Activated CD8-positive, alpha-beta T cell treated with anti-CD3 and anti-CD28 coated beads, Interleukin-2, amount 10 ng/mL, durations not matched to agents 7 days and 5 days (primary cell): ENCODE results near the gene MAP1LC3B. TPM values are rescaled to one million over a fixed set of nuclear protein-coding genes. Genes with fewer than 3 reads are reported as not detected.

Experiments
- ATAC-seq: fragments of 150-1000 bp; cut with Tn5 transposase; one replicate; pipeline ENCODE4 v1.10.0; 2021; ENCODE audit warnings: moderate library complexity
- CTCF ChIA-PET: fragments of 350-600 bp; sonication (Branson Sonifier 250); formaldehyde crosslinking; loops from one replicate; lab custom pipeline; 2021; ENCODE audit warnings: antibody characterized with exemption; lab: Charles Lee
- POLR2A ChIA-PET: fragments of 350-600 bp; sonication (Branson Sonifier 250); formaldehyde crosslinking; loops from one replicate; lab custom pipeline; 2021; ENCODE audit warnings: antibody characterized with exemption; lab: Charles Lee
- DNase-seq: peaks from one replicate; pipeline ENCODE4 v3.0.0-alpha.2; 2020
- H3K27ac Mint-ChIP-seq: one replicate; pipeline ENCODE4 v1.8.0; 2021; ENCODE audit warnings: mild to moderate bottlenecking, mixed read lengths
- H3K27me3 Mint-ChIP-seq: one replicate; pipeline ENCODE4 v1.8.0; 2021; ENCODE audit warnings: low read depth, mixed read lengths
- H3K36me3 Mint-ChIP-seq: one replicate; pipeline ENCODE4 v1.8.0; 2021; ENCODE audit warnings: low read depth, mixed read lengths
- H3K4me1 Mint-ChIP-seq: one replicate; pipeline ENCODE4 v1.8.0; 2021; ENCODE audit warnings: low read depth, mixed read lengths
- H3K4me3 Mint-ChIP-seq: one replicate; pipeline ENCODE4 v1.8.0; 2021; ENCODE audit warnings: mild to moderate bottlenecking, mixed read lengths
- H3K9me3 Mint-ChIP-seq: one replicate; pipeline ENCODE4 v1.8.0; 2022; ENCODE audit warnings: mixed read lengths; ENCODE audit not compliant: insufficient read depth
- total RNA-seq, 2 experiments: library from RNA; stranded (reverse); gene quantifications; one replicate each; pipeline ENCODE4 v1.2.3, GENCODE V29; 2021

The MAP1LC3B gene
- 10 to 100 TPM; 40.2 to 45.3 TPM for total RNA-seq

DNA sequence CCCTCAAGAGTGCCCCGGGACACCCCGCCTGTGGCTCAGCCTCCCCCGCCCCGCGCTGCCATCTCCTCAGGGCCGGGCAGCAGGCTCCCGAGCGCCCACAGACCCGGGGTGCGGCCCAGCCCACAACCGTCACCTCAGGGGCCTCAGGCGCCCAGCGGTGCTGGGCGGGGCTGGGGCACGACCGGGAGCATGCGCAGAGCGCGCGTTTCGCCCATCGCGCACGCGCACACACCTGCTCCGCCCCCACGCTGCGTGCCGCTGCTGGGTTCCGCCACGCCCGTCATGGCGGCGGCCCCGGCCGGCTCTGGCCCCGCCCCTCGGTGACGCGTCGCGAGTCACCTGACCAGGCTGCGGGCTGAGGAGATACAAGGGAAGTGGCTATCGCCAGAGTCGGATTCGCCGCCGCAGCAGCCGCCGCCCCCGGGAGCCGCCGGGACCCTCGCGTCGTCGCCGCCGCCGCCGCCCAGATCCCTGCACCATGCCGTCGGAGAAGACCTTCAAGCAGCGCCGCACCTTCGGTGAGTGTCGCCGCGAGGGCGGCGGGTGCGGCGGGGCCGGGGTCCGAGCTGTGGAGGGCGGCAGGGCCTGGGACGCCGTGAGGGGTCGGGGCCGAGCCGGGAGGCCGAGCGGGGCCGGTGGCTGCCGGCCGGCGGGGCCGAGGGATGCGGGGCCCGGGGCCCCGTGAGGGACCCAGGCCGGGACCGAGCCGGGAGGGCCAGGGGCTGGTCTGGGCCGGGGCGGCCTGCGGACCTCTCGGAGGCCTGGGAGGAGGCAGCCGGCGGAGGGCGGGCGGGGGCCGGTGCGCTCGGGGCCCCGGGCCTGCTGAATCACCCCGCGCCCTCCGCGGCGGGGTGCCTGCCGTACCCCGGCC, at the start of gene MAP1LC3B:
MAP1LC3B (plus strand) TSS at position 387 of the 871 bp plus-strand sequence; CDS start at position 479, 92 bp downstream.
- POLR2A ChIA-PET, result interaction anchor here (1.2 to 3.6 kb wide), 3 partner anchors 9 to 387 kb away, joined by 3 to 37 read pairs (median 3); partner anchors contain the start of gene FBXO31
- peak; percentile 73 for ATAC-seq
- CTCF ChIA-PET, result interaction anchor here (0.6 to 3.0 kb wide), 4 partner anchors 8 to 244 kb away, joined by 3 to 26 read pairs (median 4); no protein-coding TSS in a partner anchor

DNA sequence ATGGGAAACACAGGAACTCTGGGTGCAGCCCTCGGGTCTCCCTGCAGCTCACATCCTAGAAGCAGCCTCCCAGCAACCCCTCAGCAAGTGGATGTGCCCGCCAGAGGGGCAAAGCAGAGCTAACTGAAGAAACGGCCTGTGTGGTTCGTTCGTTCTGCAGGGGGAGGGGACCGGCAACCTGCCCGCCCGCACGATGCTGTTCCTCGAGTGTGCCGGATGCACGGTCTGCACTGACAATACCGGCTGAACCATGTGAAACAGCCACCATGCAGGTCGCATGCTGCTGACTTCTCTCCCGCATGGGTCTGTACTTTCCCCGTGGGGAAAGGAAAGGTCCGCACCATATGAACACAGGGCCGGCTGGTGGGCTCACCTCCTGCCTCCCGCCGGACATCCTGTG, 49.6 kb upstream of the MAP1LC3B start:
- peaks cover 30% of the 10 kb centered on the region for H3K4me1 Mint-ChIP-seq
- ATAC-seq (no peak), DNase-seq (no peak)
- H3K27me3 Mint-ChIP-seq, result no peaks in the 10 kb centered on the region
- no peaks in the 10 kb centered on the region for H3K9me3 Mint-ChIP-seq
- CTCF ChIA-PET, result no interaction called here
- POLR2A ChIA-PET, result no interaction called here
- peaks cover 38% of the 10 kb centered on the region for H3K36me3 Mint-ChIP-seq
- H3K27ac Mint-ChIP-seq, result no peak overlapping the region
- H3K4me3 Mint-ChIP-seq, result no peak overlapping the region

More for the DNA sequence above, at the start of gene MAP1LC3B:
- Mint-ChIP-seq H3K4me1 (peaks cover 55% of the 10 kb centered on the region), H3K4me3 (peak within 1 kb of the TSS; percentile 84), H3K27ac (peak within 1 kb of the TSS; percentile 95), H3K27me3 (no peaks in the 10 kb centered on the region), H3K9me3 (no peaks in the 10 kb centered on the region), H3K36me3 (peaks cover 17% of the 10 kb centered on the region)
- peak; percentile 96 for DNase-seq

DNA sequence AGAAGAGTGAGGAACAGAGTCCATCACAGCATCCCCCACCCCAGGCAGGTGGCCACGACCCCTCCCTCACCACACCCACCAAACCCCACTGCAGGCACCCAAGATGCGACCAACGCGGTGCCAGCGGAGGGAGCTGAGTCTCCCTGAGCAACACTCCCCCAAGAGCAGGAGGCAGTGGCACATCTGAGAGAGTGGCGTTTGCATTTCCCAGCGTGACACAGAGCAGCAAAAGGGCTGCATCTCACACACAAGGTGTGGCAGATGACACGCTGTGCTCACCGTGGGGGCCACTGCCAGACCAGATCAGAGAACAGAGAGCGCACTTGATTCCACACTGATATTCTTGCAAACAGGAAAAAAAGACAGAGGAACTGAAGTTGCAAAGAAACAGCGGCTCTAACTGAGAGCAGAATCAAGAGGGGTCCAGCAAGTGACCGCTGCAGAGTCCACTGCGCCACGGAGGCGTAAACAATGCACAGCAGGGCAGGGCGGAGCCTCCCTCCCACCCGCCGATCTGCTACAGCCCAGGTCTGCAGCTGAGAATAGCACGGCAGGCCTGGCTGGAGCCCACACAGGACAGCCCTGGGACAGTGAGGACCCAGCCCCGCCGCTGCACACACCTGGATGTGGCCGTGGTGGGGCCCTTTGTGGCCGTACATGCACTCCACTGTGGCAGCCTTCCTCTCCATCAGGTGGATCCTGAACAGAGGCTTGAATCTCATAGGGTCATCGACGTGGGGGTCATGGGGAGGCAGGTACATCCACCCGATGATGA, 49.0 kb upstream of the MAP1LC3B start:
- no peaks in the 10 kb centered on the region for H3K9me3 Mint-ChIP-seq
- POLR2A ChIA-PET, result no interaction called here
- no peak overlapping the region for H3K27ac Mint-ChIP-seq
- no peak overlapping the region for H3K4me3 Mint-ChIP-seq
- ATAC-seq (no peak), DNase-seq (no peak)
- H3K36me3 Mint-ChIP-seq, result peaks cover 37% of the 10 kb centered on the region
- H3K27me3 Mint-ChIP-seq, result no peaks in the 10 kb centered on the region
- H3K4me1 Mint-ChIP-seq, result peaks cover 25% of the 10 kb centered on the region
- CTCF ChIA-PET, result interaction anchor here (1.1 kb wide), 1 partner anchor 45 kb away, joined by 3 read pairs; no protein-coding TSS in a partner anchor

DNA sequence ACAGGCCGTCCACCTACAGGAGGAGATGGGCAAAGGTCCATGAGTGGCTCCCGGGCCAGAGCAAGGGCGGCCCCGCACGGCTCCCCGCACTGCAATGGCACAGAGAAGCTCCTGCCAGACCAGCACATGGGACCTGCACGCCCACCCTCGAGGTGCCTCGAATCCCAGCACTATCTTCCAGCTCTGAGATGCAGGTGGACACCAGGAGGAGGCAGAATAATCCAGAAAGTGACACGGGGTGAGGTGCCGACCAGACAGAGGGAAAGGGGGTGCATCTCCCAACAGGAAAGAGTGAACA, 48.4 kb upstream of the MAP1LC3B start:
- ChIA-PET CTCF (interaction anchor here (1.1 kb wide), 1 partner anchor 45 kb away, joined by 3 read pairs; no protein-coding TSS in a partner anchor), POLR2A (no interaction called here)
- H3K36me3 Mint-ChIP-seq, result peaks cover 38% of the 10 kb centered on the region
- no peak overlapping the region for H3K27ac Mint-ChIP-seq
- H3K9me3 Mint-ChIP-seq, result no peaks in the 10 kb centered on the region
- peaks cover 25% of the 10 kb centered on the region for H3K4me1 Mint-ChIP-seq
- H3K27me3 Mint-ChIP-seq, result no peaks in the 10 kb centered on the region
- no peak for DNase-seq
- H3K4me3 Mint-ChIP-seq, result no peak overlapping the region
- no peak for ATAC-seq

DNA sequence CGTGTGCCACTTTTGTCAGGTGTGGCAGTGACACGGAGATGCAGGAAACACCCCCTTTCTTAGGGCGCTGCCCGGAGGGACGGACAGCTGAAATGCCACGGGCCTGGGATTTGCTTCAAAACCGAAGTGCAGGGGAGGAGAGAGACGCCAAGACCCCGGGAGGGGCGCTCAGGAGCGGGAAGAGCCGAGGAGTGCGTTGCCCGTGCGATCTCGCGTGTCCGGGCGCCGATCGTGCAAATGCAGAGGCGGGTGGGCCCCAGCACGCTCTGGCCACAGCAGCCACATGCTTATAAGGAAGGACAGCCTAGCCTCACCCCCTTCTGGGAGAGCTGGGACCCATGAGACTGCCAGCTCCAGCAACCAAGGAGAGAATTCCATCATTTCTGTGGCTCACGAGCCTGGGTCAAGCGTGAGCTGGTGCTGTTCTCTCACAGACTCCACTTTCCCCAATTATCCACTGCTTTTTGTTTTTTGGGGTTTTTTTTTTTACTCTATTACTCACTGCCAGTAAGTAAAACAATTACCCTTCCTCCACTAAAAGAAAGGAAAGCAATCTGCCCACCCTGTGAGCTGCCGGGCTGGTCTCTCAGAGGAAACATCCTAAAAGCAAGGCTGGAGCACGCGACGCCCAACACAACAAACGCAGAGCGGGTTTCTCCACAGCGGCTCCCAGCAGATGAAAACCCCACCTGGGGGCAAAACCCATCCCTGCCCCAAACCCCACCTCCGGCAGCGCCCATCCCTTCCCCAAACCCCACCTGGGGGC, 47.8 kb upstream of the MAP1LC3B start:
- ATAC-seq, result peak; percentile 12
- H3K4me1 Mint-ChIP-seq, result peaks cover 23% of the 10 kb centered on the region
- H3K9me3 Mint-ChIP-seq, result no peaks in the 10 kb centered on the region
- CTCF ChIA-PET, result interaction anchor here (1.1 to 1.2 kb wide), 2 partner anchors 44 to 50 kb away, joined by 3 read pairs; no protein-coding TSS in a partner anchor
- peak overlapping the region; percentile 49 for H3K4me3 Mint-ChIP-seq
- peak overlapping the region; percentile 66 for H3K27ac Mint-ChIP-seq
- peaks cover 35% of the 10 kb centered on the region for H3K36me3 Mint-ChIP-seq
- POLR2A ChIA-PET, result interaction anchor here (0.8 kb wide), 1 partner anchor 14 kb away, joined by 7 read pairs; no protein-coding TSS in a partner anchor
- no peaks in the 10 kb centered on the region for H3K27me3 Mint-ChIP-seq
- no peak for DNase-seq

DNA sequence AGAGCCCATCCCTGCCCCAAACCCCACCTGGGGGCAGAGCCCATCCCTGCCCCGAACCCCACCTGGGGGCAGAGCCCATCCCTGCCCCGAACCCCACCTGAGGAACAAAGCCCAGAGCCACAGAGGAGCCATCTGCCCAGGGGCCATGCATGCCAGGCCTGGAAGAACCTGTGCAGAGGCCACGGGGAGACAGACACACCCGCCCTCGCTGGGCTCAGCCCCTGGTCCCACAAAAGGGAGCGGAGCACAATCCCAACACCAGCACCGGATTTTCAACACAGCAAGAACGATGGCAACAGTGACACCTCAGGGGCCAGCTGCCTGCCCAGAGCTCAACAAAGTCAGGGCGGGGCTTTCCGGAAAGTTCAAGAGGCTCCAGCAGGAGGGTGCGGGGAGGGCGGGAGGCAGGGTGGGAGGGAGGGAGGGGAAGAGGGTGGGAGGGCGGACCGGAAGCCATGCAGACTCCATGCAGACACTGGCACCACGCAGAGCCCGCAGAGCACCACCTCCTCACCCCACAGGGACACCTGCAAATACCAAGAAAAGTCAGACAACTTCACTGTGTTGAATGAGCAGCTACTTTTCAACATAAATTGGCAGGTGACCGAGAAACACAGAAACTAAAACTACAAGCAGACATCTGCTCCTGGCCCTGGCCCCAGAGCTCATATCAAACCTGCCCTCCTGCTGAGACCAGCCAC, 47.1 kb upstream of the MAP1LC3B start:
- Mint-ChIP-seq H3K36me3 (peaks cover 31% of the 10 kb centered on the region), H3K4me1 (peaks cover 23% of the 10 kb centered on the region), H3K9me3 (no peaks in the 10 kb centered on the region), H3K27ac (peak overlapping the region; percentile 96), H3K27me3 (no peaks in the 10 kb centered on the region), H3K4me3 (peak overlapping the region; percentile 62)
- DNase-seq, result peak; percentile 76
- ChIA-PET CTCF (interaction anchor here (0.9 to 1.2 kb wide), 2 partner anchors 14 to 49 kb away, joined by 3 read pairs; no protein-coding TSS in a partner anchor), POLR2A (interaction anchor here (0.8 kb wide), 2 partner anchors 13 to 38 kb away, joined by 6 to 7 read pairs; partner anchors contain the start of gene FBXO31)
- ATAC-seq, result peak; percentile 81

DNA sequence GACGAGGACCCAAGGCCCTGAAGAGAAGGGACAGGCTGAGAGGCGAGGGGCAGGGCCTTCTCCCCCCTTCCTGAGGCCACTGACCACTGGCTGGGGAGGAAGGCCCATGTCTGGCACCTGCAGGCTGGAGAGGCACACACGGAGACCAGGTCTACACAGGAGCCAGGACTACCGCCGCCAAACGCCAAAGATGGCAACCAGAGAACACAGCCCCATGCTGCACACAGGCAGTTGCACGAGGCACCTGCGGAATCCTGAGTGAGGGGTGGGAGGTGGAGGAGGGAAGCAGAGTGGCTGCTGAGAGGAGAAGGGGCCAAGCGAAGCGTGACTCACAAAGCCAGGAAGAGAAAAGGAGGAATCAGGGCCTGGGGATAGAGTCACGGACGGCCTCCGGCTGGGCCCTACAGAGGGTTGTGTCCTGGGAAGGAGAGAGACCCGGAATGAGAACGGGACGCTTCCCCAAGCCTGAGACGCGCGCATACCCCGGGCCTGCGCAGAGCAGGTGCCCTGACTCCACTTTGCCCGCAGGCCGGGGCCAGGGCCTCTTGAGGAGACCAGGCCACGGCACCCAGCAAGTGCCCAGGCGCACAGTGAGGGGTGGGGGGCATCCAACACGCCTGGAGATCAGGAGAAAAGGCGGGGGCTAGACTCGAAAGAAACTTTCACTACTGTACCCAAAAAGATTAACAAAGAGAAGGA, 46.3 kb upstream of the MAP1LC3B start:
- peak overlapping the region; percentile 62 for H3K4me3 Mint-ChIP-seq
- H3K36me3 Mint-ChIP-seq, result peaks cover 30% of the 10 kb centered on the region
- POLR2A ChIA-PET, result interaction anchor here (0.8 kb wide), 1 partner anchor 38 kb away, joined by 6 read pairs; the partner anchor contains the start of gene FBXO31
- peaks cover 23% of the 10 kb centered on the region for H3K4me1 Mint-ChIP-seq
- H3K9me3 Mint-ChIP-seq, result no peaks in the 10 kb centered on the region
- H3K27me3 Mint-ChIP-seq, result no peaks in the 10 kb centered on the region
- ATAC-seq, result peak; percentile 12
- CTCF ChIA-PET, result interaction anchor here (0.9 to 1.2 kb wide), 2 partner anchors 13 to 48 kb away, joined by 3 read pairs; no protein-coding TSS in a partner anchor
- peak overlapping the region; percentile 96 for H3K27ac Mint-ChIP-seq
- DNase-seq, result no peak

DNA sequence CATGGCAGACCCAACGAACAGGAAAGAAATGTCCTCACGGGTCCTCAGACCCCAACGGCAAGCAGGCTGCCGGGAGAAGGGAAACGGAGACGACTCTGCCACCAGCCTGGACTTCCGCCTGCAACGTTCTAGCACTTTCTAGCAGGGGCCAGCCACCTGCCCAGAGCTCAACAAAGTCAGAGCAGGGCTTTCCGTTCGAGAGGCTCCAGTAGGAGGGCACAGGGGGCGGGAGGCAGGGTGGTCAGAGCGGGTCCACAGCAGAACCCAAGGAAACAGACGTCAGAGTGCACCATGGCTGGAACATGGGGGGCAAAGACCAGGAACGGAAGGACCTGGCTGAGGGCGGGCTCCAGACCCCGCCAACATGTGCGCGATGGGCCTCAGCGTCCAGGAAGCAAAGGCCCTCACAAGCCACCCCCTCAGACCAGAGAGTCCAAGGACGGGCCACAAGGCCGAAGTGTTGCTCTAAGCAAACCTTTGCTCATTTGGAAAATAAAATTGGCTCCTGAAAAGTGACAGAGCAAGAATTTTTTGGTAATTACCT, 45.5 kb upstream of the MAP1LC3B start:
- no peak for ATAC-seq
- Mint-ChIP-seq H3K9me3 (no peaks in the 10 kb centered on the region), H3K27ac (no peak overlapping the region), H3K4me1 (peaks cover 23% of the 10 kb centered on the region), H3K4me3 (no peak overlapping the region), H3K36me3 (peaks cover 24% of the 10 kb centered on the region), H3K27me3 (no peaks in the 10 kb centered on the region)
- no peak for DNase-seq
- ChIA-PET POLR2A (no interaction called here), CTCF (no interaction called here)

DNA sequence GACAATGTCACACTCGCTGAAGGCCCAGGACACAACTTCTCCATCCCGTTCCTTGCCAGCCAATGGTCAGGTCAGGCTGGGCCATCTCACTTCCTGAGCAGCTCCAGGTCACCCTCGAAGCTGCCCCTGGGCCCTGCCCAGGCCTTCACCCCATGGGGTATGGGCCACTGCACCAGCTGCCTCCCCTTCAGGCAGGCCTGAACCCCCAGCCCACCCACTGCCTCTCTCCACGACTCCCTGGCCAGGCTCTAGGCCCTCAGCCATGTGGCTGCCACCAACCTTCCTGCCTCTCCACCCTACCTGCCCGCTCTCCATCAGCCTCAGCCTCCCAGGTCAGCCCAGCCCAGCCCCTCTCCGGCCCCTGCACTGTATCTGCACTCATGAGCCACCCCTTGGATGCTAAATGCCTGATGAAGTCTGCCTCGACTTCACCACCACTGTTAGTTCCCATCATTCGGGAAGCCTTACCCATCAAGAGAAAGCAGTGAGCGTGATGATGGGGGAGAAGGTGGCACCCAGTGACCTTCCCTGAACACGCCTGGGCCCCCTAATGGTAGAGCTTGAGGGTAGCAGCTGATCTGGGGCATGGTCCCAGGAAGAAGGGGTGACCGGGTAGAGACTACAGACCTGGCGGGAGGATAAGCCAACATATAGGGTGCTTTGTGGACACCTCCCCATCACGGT, 44.1 kb upstream of the MAP1LC3B start:
- peaks cover 20% of the 10 kb centered on the region for H3K4me1 Mint-ChIP-seq
- CTCF ChIA-PET, result interaction anchor here (1.6 kb wide), 1 partner anchor 287 kb away, joined by 4 read pairs; no protein-coding TSS in a partner anchor
- H3K36me3 Mint-ChIP-seq, result peaks cover 18% of the 10 kb centered on the region
- H3K27ac Mint-ChIP-seq, result peak overlapping the region; percentile 43
- DNase-seq (no peak), ATAC-seq (no peak)
- POLR2A ChIA-PET, result no interaction called here
- H3K27me3 Mint-ChIP-seq, result no peaks in the 10 kb centered on the region
- no peak overlapping the region for H3K4me3 Mint-ChIP-seq
- no peaks in the 10 kb centered on the region for H3K9me3 Mint-ChIP-seq
